ENCODE data around the gene PDHB.

The PDHB gene

GRCh38 chr3:58394339-58394738, 39.3 kb downstream of the PDHB start:
- DNase-seq = no peak

- DNase-seq = no peak
Observed at GRCh38 chr3:58392181-58392580, 41.5 kb downstream of the PDHB start.

- DNase-seq = no peak
Observed at GRCh38 chr3:58391156-58391865, 42.3 kb downstream of the PDHB start.

GRCh38 chr3:58388550-58389091, 45.0 kb downstream of the PDHB start:
- no peak for DNase-seq

GRCh38 chr3:58387650-58388546, 45.7 kb downstream of the PDHB start:
- DNase-seq = no peak

- no peak for DNase-seq
Observed at GRCh38 chr3:58386626-58387365, 46.8 kb downstream of the PDHB start.

GRCh38 chr3:58384381-58385090, 49.1 kb downstream of the PDHB start:
- no peak for DNase-seq

GRCh38 chr3:58383904-58384303, 49.7 kb downstream of the PDHB start:
- DNase-seq = no peak

GRCh38 chr3:58383476-58383875, 50.2 kb downstream of the PDHB start:
- DNase-seq = no peak

GRCh38 chr3:58379351-58380073, 54.1 kb downstream of the PDHB start:
- DNase-seq = no peak

GRCh38 chr3:58377750-58378149, 55.9 kb downstream of the PDHB start:
- DNase-seq = no peak

Measured in activated CD4-positive, alpha-beta T cell treated with anti-CD3 and anti-CD28 coated beads, Interleukin-2, amount 50 U/mL, for 4 hours (primary cell).